Stimulated activated CD4-positive, alpha-beta T cell treated with anti-CD3 and anti-CD28 coated beads, TNF-alpha, amount 100 ng/mL, for 1 hour (primary cell): ENCODE measurements around the gene BBOX1.
"Not testable (repeated sequence)": the region's sequence is repeated elsewhere in the genome, so short reads cannot be mapped to it uniquely, and the experiment has no call there.

Experiments
- DNase-seq, 3 donors: peaks; one replicate each; pipeline ENCODE4 v3.0.0-alpha.2; 2020; ENCODE audit warnings: low read depth in 3 of 3, low spot score in 1 of 3

The BBOX1 gene

GRCh38 chr11:27120211-27120610 is 79.6 kb downstream of the BBOX1 start:
- no peak for DNase-seq

DNA sequence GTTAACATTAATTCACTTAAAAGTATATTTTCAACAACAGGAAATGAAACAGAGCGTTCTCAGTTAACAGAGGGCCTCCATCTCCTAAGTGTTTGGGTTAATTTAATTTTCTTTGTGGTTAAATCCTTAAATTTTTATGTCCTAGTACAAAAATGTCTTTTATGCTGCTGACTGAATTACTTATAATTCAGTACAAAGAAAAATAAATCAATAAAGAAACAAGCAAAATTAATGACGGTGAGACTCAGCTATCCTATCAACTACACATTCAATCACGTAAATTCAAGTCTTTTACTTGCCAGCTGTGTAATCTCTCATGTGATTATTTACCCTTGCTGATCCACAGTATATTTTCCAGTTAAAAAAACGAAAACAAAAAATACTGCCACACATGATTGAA is 81.4 kb downstream of the BBOX1 start:
- no peak for DNase-seq

DNA sequence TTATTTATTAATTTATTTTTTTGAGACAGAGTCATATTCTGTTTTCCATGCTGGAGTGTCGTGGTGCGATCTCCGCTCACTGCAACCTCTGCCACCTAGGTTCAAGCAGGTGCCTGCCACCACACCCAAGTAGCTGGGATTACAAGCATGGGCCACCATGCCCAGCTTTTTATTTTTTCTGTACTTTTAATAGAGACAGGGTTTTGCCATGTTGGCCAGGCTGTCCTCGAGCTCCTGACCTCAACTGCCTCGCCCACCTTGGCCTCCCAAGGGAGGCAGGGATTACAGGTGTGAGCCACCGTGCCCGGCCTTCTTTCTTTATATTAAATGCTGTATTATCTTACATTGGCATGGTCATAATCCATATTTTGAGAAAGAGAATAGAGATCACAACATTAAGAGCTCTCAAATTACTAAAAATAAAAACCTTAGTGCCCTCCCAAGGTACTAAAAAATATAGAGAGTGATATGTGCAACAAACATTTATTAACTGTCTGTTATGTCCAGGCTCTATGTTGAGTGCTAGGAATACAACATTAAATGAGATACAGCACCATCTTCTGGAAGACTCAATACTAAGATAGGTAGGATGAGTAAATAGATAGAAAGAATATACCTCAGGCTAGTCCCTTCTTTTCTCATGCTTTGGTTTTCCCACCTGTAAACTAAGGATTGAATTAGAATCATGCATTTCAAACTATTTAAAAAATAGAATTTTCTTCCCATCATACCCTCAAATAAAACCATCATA is 84.1 kb downstream of the BBOX1 start:
- DNase-seq: no peak

DNA sequence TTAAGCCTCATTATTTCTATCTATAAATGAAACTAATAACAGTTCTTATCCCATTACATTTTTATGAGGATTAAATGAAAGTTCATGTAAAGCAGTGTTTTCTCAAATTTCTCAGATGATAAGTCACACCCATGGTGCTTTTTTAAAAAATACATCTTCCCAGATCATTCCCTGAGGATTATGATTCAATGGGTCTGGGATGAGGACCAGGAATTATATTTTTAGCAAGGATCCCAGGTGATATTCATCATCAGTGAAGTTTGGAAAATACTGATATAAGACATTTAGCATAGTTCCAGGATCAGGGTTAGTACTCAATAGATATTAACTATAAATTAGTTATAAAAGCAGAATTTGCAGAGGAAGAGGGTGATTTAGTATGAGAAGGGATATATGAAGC is 89.1 kb downstream of the BBOX1 start:
- DNase-seq: no peak

GRCh38 chr11:27130806-27131205 is 90.2 kb downstream of the BBOX1 start:
- DNase-seq: no peak

DNA sequence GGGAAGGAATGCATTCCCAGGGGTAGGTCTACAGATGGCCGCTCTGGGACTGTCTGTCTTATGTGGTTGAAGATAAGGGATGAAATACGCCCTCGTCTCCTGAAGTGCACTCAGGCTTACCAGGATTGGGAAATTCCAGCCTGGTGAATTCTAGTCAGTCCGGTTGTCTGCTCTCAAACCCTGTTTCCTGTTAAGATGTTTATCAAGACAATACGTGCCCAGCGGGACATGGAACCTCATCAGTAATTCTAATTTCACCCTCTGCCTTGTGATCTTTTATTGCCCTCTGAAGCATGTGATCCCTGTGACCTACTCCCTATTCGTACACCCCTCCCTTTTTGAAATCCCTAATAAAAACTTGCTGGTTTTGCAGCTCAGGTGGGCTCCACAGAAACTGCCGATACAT is 95.3 kb downstream of the BBOX1 start:
- DNase-seq: not testable (repeated sequence)

DNA sequence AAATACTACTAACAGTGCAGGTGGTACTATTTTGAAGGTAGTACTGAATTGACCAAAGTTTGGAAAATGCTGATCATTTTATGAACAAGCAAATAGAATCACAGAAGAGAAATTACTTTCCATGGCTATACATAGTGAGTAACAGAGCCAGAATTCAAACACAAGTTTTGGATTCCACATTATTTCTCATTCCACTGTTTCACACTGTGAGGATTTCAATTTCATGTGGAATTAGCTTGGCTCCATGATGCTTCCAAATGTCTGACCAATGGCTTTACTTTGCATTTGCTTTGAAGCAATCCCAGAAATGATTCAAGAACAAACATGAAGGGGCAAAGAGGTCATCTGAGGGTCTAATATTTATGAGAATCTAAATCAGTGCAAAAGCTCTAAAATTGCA is 98.1 kb downstream of the BBOX1 start:
- no peak for DNase-seq

DNA sequence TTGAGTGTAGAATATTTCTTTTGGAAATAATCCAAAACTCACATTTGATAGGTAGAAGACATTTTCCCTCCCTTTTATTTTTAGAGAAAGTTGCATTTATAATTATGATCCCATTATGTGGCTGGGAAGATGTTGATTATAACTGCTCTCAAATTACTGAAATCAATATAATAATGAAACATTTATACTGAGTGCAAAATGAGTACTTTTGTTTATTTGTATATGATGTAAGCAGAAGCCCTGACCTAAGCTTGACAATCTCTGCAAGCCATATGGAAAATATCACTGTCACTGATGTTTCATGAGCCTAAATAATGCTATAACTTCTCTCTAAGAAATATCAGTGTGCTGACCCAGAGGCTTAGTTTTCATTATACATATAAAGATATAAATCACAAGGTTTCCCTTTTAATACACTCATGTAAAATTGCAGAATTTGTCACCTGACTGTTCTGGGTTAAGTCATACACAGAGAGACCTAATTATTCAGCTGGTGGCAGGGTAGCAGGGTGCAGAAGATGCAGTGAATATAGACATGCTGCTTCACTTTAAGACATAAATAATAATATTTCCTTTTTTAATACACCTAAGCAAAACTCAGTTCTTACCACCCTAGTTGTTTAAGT is 99.2 kb downstream of the BBOX1 start:
- DNase-seq: no peak

- no peak for DNase-seq
These were observed 101.0 kb downstream of the BBOX1 start for GRCh38 chr11:27141576-27141975.

GRCh38 chr11:27147916-27148315 is 107.3 kb downstream of the BBOX1 start:
- no peak for DNase-seq

DNA sequence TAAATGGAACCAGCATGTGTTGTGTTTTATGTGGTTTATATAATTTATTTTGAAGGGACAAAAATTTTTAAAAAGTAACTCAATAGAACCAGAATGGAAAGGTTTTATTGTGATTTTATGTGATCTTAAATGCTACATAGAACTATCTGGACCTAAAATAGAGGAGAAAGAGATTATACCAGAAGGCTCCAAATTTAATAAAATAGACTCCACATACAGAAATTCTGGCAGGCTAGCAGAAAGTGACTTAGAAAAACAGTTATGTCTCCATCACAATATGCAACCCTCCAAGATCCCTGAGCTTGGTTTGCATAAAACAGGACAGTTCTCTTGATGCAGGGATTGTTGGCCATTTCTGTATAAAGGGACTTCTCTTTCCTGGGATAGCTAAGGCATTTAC is 107.9 kb downstream of the BBOX1 start:
- DNase-seq: no peak

DNA sequence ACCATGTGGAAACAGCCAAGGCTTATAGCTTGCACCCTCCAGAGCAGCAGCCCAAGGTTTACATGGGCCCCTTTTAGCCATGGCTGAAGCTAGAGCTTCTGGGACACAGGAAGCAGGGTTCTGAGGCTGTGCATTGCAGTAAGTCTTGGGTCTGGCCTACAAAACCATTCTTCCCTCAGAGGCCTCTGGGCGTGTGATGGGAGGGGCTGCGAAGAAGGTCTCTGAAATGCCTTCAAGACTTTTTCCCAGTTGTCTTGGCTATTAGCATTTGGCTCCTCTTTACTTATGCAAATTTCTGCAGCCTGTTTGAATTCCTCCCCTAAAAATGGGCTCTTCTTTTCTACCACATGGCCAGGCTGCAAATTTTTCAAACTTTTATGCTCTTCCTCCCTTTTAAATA is 109.5 kb downstream of the BBOX1 start:
- no peak for DNase-seq

DNA sequence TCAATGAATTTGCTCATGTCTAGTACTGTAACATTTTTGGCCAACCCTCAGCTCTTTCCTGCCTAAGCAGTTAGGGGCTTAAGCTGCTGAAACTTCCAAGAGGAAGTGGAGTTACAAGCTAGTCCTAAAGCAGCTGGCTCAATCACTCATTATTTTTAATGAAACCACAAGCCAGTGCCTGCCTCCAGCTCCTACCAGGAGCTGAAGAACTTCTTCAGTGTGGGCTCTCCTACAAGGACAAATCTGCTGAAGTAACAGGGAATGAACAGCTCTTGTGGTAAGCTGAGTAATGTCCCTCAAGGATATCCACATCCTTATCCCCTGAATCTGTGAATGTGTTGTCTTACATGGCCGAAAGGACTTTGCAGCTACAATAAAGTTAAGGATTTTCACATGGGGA is 112.5 kb downstream of the BBOX1 start:
- no peak for DNase-seq

- DNase-seq: no peak
These were observed 118.1 kb downstream of the BBOX1 start for GRCh38 chr11:27158456-27159334.

DNA sequence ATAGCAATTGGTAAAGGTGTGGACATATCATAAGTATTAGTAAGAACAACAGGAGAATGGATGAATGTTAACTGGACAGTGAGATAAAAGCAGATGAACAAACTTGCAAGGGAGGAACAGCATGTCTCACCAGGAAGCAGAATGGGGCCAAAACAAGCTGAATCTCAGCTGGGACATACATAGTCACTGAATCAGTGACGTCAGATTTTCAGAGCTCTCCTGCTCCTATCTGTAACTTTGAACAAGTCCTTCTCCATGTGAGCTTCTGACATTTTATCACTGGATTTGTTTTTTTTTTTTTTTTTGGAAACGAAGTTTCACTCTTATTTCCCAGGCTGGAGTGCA is 118.7 kb downstream of the BBOX1 start:
- no peak for DNase-seq

DNA sequence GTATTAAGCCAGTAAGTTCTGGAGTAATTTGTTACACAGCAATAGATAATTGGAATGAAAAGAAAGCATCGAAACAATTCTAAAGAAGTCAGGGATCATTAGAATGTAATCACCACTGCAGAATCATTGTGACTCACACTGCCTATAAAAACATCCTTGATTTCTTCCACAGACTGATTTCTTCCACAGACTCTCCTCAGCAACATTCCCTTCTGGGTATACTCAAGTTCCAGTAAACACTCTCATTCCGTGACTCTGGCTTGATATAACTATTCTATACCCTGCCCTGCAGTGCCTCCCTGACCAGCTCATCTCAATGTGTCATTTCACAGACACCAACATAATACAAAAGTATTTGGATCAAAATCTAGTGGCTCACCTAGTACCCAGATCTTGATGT is 120.5 kb downstream of the BBOX1 start:
- no peak for DNase-seq

- DNase-seq: no peak
These were observed 121.6 kb downstream of the BBOX1 start for GRCh38 chr11:27162237-27162636.

DNA sequence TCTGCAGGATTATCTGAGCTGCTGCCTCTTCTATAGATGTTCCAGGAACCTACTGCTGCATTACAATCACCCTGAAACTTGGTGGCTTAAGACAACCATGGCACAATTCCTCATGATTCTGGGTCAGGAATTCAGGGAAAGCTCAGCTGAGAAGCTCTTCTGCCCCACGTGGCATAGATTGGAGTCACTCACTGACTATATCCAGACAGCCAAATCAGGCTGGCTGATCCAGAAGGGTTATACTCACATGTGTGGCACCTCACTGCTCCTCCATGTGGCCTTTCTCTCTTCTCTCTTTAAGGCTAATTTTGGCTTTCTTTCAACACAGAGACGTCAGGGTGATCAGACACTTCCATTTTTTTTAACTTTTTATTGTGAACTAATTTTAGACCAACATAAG is 125.5 kb downstream of the BBOX1 start:
- no peak for DNase-seq

- no peak for DNase-seq
These were observed 130.9 kb downstream of the BBOX1 start for GRCh38 chr11:27171376-27171958.

GRCh38 chr11:27173545-27173944 is 132.9 kb downstream of the BBOX1 start:
- no peak for DNase-seq

GRCh38 chr11:27174021-27174420 is 133.4 kb downstream of the BBOX1 start:
- no peak for DNase-seq
